ENCODE measurements around the gene LRRTM4. TPM values are rescaled to one million over a fixed set of nuclear protein-coding genes. Genes with fewer than 3 reads are reported as not detected.

The LRRTM4 gene
- total and polyA plus RNA-seq, 2 experiments from 2014 or later = 8.5 to 15.4 TPM

DNA sequence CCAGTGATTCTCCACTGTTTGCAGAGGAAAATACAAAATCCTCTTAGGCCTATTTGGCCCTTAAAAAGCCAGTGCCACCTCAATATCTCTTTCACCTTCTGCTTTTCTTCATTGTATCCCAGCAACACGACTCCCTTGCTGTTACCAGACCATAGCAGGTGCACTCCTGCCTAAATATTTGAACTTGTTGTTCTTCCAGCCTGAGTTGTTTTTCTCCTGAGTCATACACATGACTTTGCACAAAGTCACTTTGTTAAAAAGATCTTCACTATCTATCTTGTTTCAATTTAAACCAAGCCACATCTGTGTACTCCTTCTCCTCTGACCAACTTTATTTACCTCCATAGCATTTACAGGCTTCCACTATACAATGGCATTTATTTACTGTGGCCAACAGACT lies 103.6 kb downstream of the LRRTM4 start:
- H3K9me3 ChIP-seq (ENCODE audit: low read depth) = no peaks in the 10 kb centered on the region
- H3K36me3 ChIP-seq = no peaks in the 10 kb centered on the region
- TF ChIP-seq, protein P1, sequence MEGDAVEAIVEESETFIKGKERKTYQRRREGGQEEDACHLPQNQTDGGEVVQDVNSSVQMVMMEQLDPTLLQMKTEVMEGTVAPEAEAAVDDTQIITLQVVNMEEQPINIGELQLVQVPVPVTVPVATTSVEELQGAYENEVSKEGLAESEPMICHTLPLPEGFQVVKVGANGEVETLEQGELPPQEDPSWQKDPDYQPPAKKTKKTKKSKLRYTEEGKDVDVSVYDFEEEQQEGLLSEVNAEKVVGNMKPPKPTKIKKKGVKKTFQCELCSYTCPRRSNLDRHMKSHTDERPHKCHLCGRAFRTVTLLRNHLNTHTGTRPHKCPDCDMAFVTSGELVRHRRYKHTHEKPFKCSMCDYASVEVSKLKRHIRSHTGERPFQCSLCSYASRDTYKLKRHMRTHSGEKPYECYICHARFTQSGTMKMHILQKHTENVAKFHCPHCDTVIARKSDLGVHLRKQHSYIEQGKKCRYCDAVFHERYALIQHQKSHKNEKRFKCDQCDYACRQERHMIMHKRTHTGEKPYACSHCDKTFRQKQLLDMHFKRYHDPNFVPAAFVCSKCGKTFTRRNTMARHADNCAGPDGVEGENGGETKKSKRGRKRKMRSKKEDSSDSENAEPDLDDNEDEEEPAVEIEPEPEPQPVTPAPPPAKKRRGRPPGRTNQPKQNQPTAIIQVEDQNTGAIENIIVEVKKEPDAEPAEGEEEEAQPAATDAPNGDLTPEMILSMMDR (IDR thresholded peaks at IDR 0.05; ENCODE audit: low read depth, low read length) = no peak
- no peaks in the 10 kb centered on the region for H3K4me1 ChIP-seq (ENCODE audit: low read depth)
- no peak overlapping the region for H3K4me3 ChIP-seq
- no peak for DNase-seq (ENCODE audit: low read depth in 1 of 2, low spot score in 1 of 2)
- H3K27ac ChIP-seq = no peak overlapping the region
- H3K27me3 ChIP-seq = no peaks in the 10 kb centered on the region

DNA sequence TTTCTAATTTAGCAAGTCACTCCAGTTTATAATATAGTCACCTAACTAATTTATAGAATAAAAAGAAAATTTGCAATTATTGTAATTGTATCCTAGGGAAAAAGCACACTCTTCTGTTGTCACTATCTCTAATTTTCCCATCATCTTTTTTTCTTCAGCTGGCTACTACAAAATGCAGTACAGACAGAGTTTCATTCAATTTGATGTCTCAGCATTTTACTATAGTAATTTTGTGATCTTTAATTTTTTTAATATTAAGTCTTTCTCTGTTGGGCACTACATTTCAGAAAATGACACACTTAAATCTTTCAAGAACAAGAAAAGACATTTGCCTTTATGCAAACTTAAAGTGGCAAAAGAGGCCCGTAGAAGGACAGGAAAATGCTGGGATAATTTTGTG lies 118.0 kb downstream of the LRRTM4 start:
- Histone ChIP-seq H3K27me3 (no peaks in the 10 kb centered on the region), H3K4me3 (no peak overlapping the region), H3K27ac (no peak overlapping the region), H3K9me3 (ENCODE audit: low read depth) (no peaks in the 10 kb centered on the region), H3K36me3 (no peaks in the 10 kb centered on the region), H3K4me1 (ENCODE audit: low read depth) (no peaks in the 10 kb centered on the region)
- DNase-seq (ENCODE audit: low read depth in 1 of 2, low spot score in 1 of 2) = no peak
- TF ChIP-seq, protein P1 (IDR thresholded peaks at IDR 0.05; ENCODE audit: low read depth, low read length) = no peak

DNA sequence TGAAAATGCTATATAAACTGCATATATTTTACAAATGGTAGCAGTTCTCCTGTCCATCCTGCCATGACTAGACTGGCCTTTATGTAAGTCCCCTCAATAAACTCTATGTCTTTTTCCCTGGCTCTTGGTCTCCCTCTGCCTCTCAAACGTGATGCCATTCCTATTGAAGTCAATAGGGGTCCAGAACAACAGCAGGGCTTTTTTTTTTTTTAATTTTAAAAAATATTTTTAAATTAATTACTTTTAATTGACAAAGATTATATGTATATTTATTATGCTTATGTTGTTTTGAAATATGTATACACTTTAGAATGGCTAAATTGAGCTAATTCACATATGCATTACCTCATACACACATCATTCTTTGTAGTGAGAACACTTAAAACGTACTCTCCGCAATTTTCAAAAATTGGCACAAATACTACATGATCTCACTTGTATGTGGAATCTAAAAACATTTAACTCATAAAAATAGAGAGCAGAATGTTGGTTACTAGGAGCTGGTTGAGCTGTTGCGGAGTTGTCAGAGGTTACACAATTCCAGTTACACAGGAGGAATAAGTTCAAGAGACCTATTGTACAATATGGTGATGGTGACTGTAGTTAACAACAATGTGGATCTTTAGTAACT lies 123.1 kb downstream of the LRRTM4 start:
- TF ChIP-seq, protein P1 (IDR thresholded peaks at IDR 0.05; ENCODE audit: low read depth, low read length) = no peak
- H3K4me1 ChIP-seq (ENCODE audit: low read depth) = peaks cover 14% of the 10 kb centered on the region
- H3K9me3 ChIP-seq (ENCODE audit: low read depth) = no peaks in the 10 kb centered on the region
- no peaks in the 10 kb centered on the region for H3K27me3 ChIP-seq
- H3K36me3 ChIP-seq = no peaks in the 10 kb centered on the region
- H3K27ac ChIP-seq = no peak overlapping the region
- no peak overlapping the region for H3K4me3 ChIP-seq
- DNase-seq (ENCODE audit: low read depth in 1 of 2, low spot score in 1 of 2) = no peak

DNA sequence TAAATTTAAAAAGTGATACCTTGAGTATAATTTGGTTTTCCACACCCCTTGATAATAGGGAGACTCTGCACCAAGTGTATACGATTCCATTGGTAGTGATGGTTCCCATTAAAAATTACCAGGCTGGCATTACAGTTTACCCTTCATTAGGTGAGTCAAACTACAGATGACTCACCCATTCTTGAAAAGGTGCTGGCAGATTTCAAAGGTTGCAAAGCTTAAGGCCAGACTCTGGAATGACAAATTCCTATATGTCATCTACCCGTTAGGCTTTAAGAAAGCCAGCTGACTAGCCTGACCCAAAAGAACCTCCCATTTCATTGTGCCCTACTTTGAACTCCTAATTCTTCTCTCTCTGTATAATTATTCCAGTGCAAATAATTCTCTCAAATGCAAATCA lies 124.4 kb downstream of the LRRTM4 start:
- Histone ChIP-seq H3K4me1 (ENCODE audit: low read depth) (peaks cover 26% of the 10 kb centered on the region), H3K36me3 (no peaks in the 10 kb centered on the region), H3K9me3 (ENCODE audit: low read depth) (no peaks in the 10 kb centered on the region), H3K4me3 (no peak overlapping the region), H3K27me3 (no peaks in the 10 kb centered on the region), H3K27ac (no peak overlapping the region)
- DNase-seq (ENCODE audit: low read depth in 1 of 2, low spot score in 1 of 2) = no peak
- TF ChIP-seq, protein P1 (IDR thresholded peaks at IDR 0.05; ENCODE audit: low read depth, low read length) = no peak

DNA sequence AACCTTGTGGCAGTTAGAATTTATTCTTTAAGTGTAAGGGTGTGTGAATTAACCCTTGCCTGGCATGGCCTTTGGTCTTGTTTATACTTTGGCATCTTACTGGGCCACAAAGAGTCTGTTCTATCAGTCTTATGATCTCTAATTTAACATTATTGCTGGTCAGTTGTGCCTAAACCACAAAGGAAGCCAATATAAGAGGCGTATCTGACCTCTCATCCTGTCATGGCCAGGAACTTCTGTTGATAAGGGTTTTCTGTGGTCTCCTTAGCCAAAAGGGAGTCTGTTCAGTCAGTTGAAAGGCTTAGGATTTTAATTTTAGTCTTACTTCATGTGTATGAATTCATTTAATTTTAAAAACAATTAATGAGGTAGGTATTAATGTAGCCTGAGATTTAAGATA lies 127.2 kb downstream of the LRRTM4 start:
- TF ChIP-seq, protein P1 (IDR thresholded peaks at IDR 0.05; ENCODE audit: low read depth, low read length) = no peak
- no peak for DNase-seq (ENCODE audit: low read depth in 1 of 2, low spot score in 1 of 2)
- peak overlapping the region; percentile 40 for H3K27ac ChIP-seq
- H3K9me3 ChIP-seq (ENCODE audit: low read depth) = no peaks in the 10 kb centered on the region
- no peaks in the 10 kb centered on the region for H3K27me3 ChIP-seq
- peaks cover 34% of the 10 kb centered on the region for H3K4me1 ChIP-seq (ENCODE audit: low read depth)
- H3K36me3 ChIP-seq = no peaks in the 10 kb centered on the region
- no peak overlapping the region for H3K4me3 ChIP-seq
